HEK293 (cell line): Measurements from ENCODE around the gene PSD2.

Source experiments
- CTCF ChIA-PET: fragments of 350-600 bp; formaldehyde crosslinking; extraction: SDS; loops from one replicate; lab custom pipeline; 2021; ENCODE audit warnings: antibody characterized with exemption; lab: Yijun Ruan, JAX
- POLR2A ChIA-PET: fragments of 300-600 bp; formaldehyde crosslinking; extraction: SDS; loops from one replicate; lab custom pipeline; 2020; ENCODE audit warnings: antibody characterized with exemption, inconsistent platforms; lab: Yijun Ruan, JAX
- H3K27ac ChIP-seq: fragments of 200-500 bp; sonication (Bioruptor generic); 2 replicates; pipeline ENCODE4 v1.5.1; 2014; ENCODE audit warnings: low read depth, low read length, control low read depth, inconsistent platforms; ENCODE audit errors: extremely low read depth
- H3K36me3 ChIP-seq, 2 experiments: fragments of 200-500 bp in 1 of 2; sonication (Bioruptor generic) in 1 of 2; 1 replicate in 1 of 2; 2 replicates in 1 of 2; pipeline ENCODE4 v1.5.1; 2014 to 2017; ENCODE audit warnings: inconsistent platforms in 2 of 2, low read length in 2 of 2; ENCODE audit not compliant: control insufficient read depth in 2 of 2, insufficient read depth in 1 of 2
- H3K4me1 ChIP-seq: fragments of 200-500 bp; sonication (Bioruptor generic); 2 replicates; pipeline ENCODE4 v1.5.1; 2014; ENCODE audit warnings: mild to moderate bottlenecking, low read length, inconsistent platforms; ENCODE audit not compliant: control insufficient read depth, insufficient read depth
- H3K4me3 ChIP-seq: 2 replicates; pipeline ENCODE4 v1.5.1; 2011; ENCODE audit warnings: low read depth, mild to moderate bottlenecking, control low read depth, low read length, moderate library complexity
- H3K9me3 ChIP-seq: fragments of 200-500 bp; sonication (Bioruptor generic); 2 replicates; pipeline ENCODE4 v1.5.1; 2014; ENCODE audit warnings: low read depth, low read length, inconsistent platforms; ENCODE audit not compliant: control insufficient read depth, insufficient read depth
- CTCF ChIP-seq: fragments of 450-650 bp; formaldehyde crosslinking; IDR thresholded peaks from 2 replicates; pipeline ENCODE4 v1.5.1; 2016; ENCODE audit warnings: missing biosample characterization, missing genetic modification characterization
- GLIS2 ChIP-seq: fragments of 450-650 bp; formaldehyde crosslinking; IDR thresholded peaks from 2 replicates; pipeline ENCODE4 v1.5.1; 2016; ENCODE audit warnings: missing biosample characterization, missing genetic modification characterization
- KLF1 ChIP-seq: fragments of 450-650 bp; formaldehyde crosslinking; IDR thresholded peaks from 2 replicates; pipeline ENCODE4 v1.5.1; 2016; ENCODE audit warnings: missing biosample characterization, missing genetic modification characterization
- KLF10 ChIP-seq: fragments of 450-650 bp; IDR thresholded peaks from 2 replicates; pipeline ENCODE4 v1.5.1; 2018; ENCODE audit warnings: missing biosample characterization, mild to moderate bottlenecking, missing genetic modification characterization
- KLF8 ChIP-seq: fragments of 450-650 bp; formaldehyde crosslinking; IDR thresholded peaks from 2 replicates; pipeline ENCODE4 v1.5.1; 2016; ENCODE audit warnings: missing biosample characterization, missing genetic modification characterization
- OSR2 ChIP-seq: fragments of 450-650 bp; formaldehyde crosslinking; IDR thresholded peaks from 2 replicates; pipeline ENCODE4 v1.5.1; 2016; ENCODE audit warnings: missing biosample characterization, missing genetic modification characterization
- SP3 ChIP-seq: fragments of 450-650 bp; formaldehyde crosslinking; IDR thresholded peaks from 2 replicates; pipeline ENCODE4 v1.5.1; 2016; ENCODE audit warnings: missing biosample characterization, missing genetic modification characterization
- TSHZ1 ChIP-seq: fragments of 450-650 bp; formaldehyde crosslinking; IDR thresholded peaks from 2 replicates; pipeline ENCODE4 v1.5.1; 2016; ENCODE audit warnings: missing biosample characterization, missing genetic modification characterization, borderline replicate concordance
- WT1 ChIP-seq: fragments of 450-650 bp; formaldehyde crosslinking; IDR thresholded peaks from 2 replicates; pipeline ENCODE4 v1.5.1; 2016; ENCODE audit warnings: missing biosample characterization, missing genetic modification characterization
- ZBTB21 ChIP-seq: fragments of 450-650 bp; formaldehyde crosslinking; IDR thresholded peaks from 2 replicates; pipeline ENCODE4 v1.5.1; 2017; ENCODE audit warnings: missing biosample characterization, missing genetic modification characterization
- ZEB2 ChIP-seq: fragments of 450-650 bp; formaldehyde crosslinking; IDR thresholded peaks from 2 replicates; pipeline ENCODE4 v1.5.1; 2016; ENCODE audit warnings: missing biosample characterization, missing genetic modification characterization
- ZNF132 ChIP-seq: fragments of 450-650 bp; formaldehyde crosslinking; IDR thresholded peaks from 2 replicates; pipeline ENCODE4 v1.5.1; 2017; ENCODE audit warnings: missing biosample characterization, missing genetic modification characterization, borderline replicate concordance
- ZNF18 ChIP-seq: fragments of 450-650 bp; formaldehyde crosslinking; IDR thresholded peaks from 2 replicates; pipeline ENCODE4 v1.5.1; 2016; ENCODE audit warnings: missing biosample characterization, missing genetic modification characterization
- ZNF292 ChIP-seq: fragments of 450-650 bp; formaldehyde crosslinking; IDR thresholded peaks from 2 replicates; pipeline ENCODE4 v1.5.1; 2016; ENCODE audit warnings: low read depth, missing biosample characterization, missing genetic modification characterization, borderline replicate concordance
- ZNF302 ChIP-seq: fragments of 450-650 bp; formaldehyde crosslinking; IDR thresholded peaks from 2 replicates; pipeline ENCODE4 v1.5.1; 2016; ENCODE audit warnings: missing biosample characterization, missing genetic modification characterization, low read depth
- ZNF335 ChIP-seq: fragments of 450-650 bp; formaldehyde crosslinking; conservative IDR thresholded peaks from 2 replicates; pipeline ENCODE4 v1.5.1; 2016; ENCODE audit warnings: missing biosample characterization, missing genetic modification characterization
- ZNF366 ChIP-seq: fragments of 450-650 bp; formaldehyde crosslinking; conservative IDR thresholded peaks from 2 replicates; pipeline ENCODE4 v1.5.1; 2016; ENCODE audit warnings: missing biosample characterization, missing genetic modification characterization
- ZNF48 ChIP-seq: fragments of 450-650 bp; formaldehyde crosslinking; IDR thresholded peaks from 2 replicates; pipeline ENCODE4 v1.5.1; 2016; ENCODE audit warnings: missing biosample characterization, missing genetic modification characterization
- ZNF514 ChIP-seq: fragments of 450-650 bp; formaldehyde crosslinking; IDR thresholded peaks from 2 replicates; pipeline ENCODE4 v1.5.1; 2016; ENCODE audit warnings: missing biosample characterization, missing genetic modification characterization
- ZNF549 ChIP-seq: fragments of 450-650 bp; IDR thresholded peaks from 2 replicates; pipeline ENCODE4 v1.5.1; 2018; ENCODE audit warnings: missing biosample characterization, missing genetic modification characterization, mild to moderate bottlenecking, inconsistent platforms, moderate library complexity
- ZNF561 ChIP-seq: fragments of 450-650 bp; IDR thresholded peaks from 2 replicates; pipeline ENCODE4 v1.5.1; 2018; ENCODE audit warnings: missing biosample characterization, missing genetic modification characterization, borderline replicate concordance
- ZNF585B ChIP-seq: fragments of 450-650 bp; formaldehyde crosslinking; IDR thresholded peaks from 2 replicates; pipeline ENCODE4 v1.5.1; 2016; ENCODE audit warnings: missing biosample characterization, missing genetic modification characterization
- ZNF621 ChIP-seq: fragments of 450-650 bp; formaldehyde crosslinking; IDR thresholded peaks from 2 replicates; pipeline ENCODE4 v1.5.1; 2017; ENCODE audit warnings: missing biosample characterization, missing genetic modification characterization
- ZNF701 ChIP-seq: fragments of 450-650 bp; formaldehyde crosslinking; IDR thresholded peaks from 2 replicates; pipeline ENCODE4 v1.5.1; 2016; ENCODE audit warnings: missing biosample characterization, missing genetic modification characterization
- ZSCAN30 ChIP-seq: fragments of 450-650 bp; IDR thresholded peaks from 2 replicates; pipeline ENCODE4 v1.5.1; 2018; ENCODE audit warnings: missing biosample characterization, mild to moderate bottlenecking, missing genetic modification characterization, moderate library complexity
- ZXDB ChIP-seq: fragments of 450-650 bp; formaldehyde crosslinking; IDR thresholded peaks from 2 replicates; pipeline ENCODE4 v1.5.1; 2016; ENCODE audit warnings: missing biosample characterization, missing genetic modification characterization

The PSD2 gene

GRCh38 chr5:139806111-139806510, 10.5 kb downstream of the PSD2 start:
- Histone ChIP-seq H3K4me3 (no peak overlapping the region), H3K27ac (no peak overlapping the region), H3K36me3 (no peaks in the 10 kb centered on the region), H3K4me1 (no peaks in the 10 kb centered on the region), H3K9me3 (no peaks in the 10 kb centered on the region)
- ChIA-PET CTCF (interaction anchor here (0.6 to 2.9 kb wide), 4 partner anchors 14 to 162 kb away, joined by 3 to 13 read pairs (median 6); no protein-coding TSS in a partner anchor), POLR2A (no interaction called here)
- TF ChIP-seq ZSCAN30 (tag by site-specific recombination) (no peak), KLF1 (tag by site-specific recombination) (no peak), KLF8 (tag by site-specific recombination) (no peak), ZNF514 (tag by site-specific recombination) (no peak), ZBTB21 (no peak), ZNF132 (no peak), ZNF292 (tag by site-specific recombination) (no peak), ZNF701 (tag by site-specific recombination) (no peak), WT1 (tag by site-specific recombination) (no peak), OSR2 (tag by site-specific recombination) (no peak), ZNF549 (tag by site-specific recombination) (no peak), ZNF302 (tag by site-specific recombination) (no peak), ZNF585B (tag by site-specific recombination) (no peak), ZNF48 (no peak), CTCF (no peak), GLIS2 (tag by site-specific recombination) (no peak), ZNF18 (tag by site-specific recombination) (no peak), ZNF335 (no peak)

GRCh38 chr5:139806726-139807646, 11.4 kb downstream of the PSD2 start:
- CTCF ChIA-PET = interaction anchor here (0.6 to 2.9 kb wide), 5 partner anchors 20 to 161 kb away, joined by 3 to 13 read pairs (median 3); no protein-coding TSS in a partner anchor
- POLR2A ChIA-PET = no interaction called here

More at GRCh38 chr5:139806726-139807646, 11.4 kb downstream of the PSD2 start:
- Histone ChIP-seq H3K4me1 (no peaks in the 10 kb centered on the region), H3K27ac (no peak overlapping the region), H3K36me3 (no peaks in the 10 kb centered on the region), H3K9me3 (no peaks in the 10 kb centered on the region), H3K4me3 (no peak overlapping the region)
- no peak for TF ChIP-seq TSHZ1
- no peak for TF ChIP-seq KLF10 (tag by site-specific recombination)
- no peak for TF ChIP-seq SP3 (tag by site-specific recombination)
- no peak for TF ChIP-seq ZEB2 (tag by site-specific recombination)
- no peak for TF ChIP-seq WT1 (tag by site-specific recombination)
- no peak for TF ChIP-seq ZNF366 (tag by site-specific recombination)
- no peak for TF ChIP-seq ZXDB
- TF ChIP-seq ZNF621 = no peak
- TF ChIP-seq ZNF561 (tag by site-specific recombination) = no peak
